Smooth muscle cell (in vitro differentiated cells): ENCODE measurements around the gene ARHGAP26. TPM values are rescaled to one million over a fixed set of nuclear protein-coding genes. Genes with fewer than 3 reads are reported as not detected.

Experiments used
- DNase-seq: peaks from one replicate; lab custom pipeline; 2025; ENCODE audit not compliant: unreplicated experiment; lab: John Stamatoyannopoulos, UW
- H2AFZ ChIP-seq: fragments of 200-600 bp; sonication (generic); 2 replicates; pipeline ENCODE4 v1.6.0; 2016; ENCODE audit warnings: antibody characterized with exemption, low read depth, mild to moderate bottlenecking
- H3F3A ChIP-seq: fragments of 200-600 bp; sonication (generic); 2 replicates; pipeline ENCODE4 v1.6.0; 2017; ENCODE audit warnings: antibody characterized with exemption, low read depth
- H3K27ac ChIP-seq: fragments of 200-600 bp; sonication (generic); 2 replicates; pipeline ENCODE4 v1.5.1; 2016; ENCODE audit warnings: low read depth, mild to moderate bottlenecking
- H3K27me3 ChIP-seq: fragments of 200-600 bp; sonication (generic); 2 replicates; pipeline ENCODE4 v1.6.1; 2016; ENCODE audit warnings: low read depth, mild to moderate bottlenecking
- H3K36me3 ChIP-seq: fragments of 200-600 bp; sonication (generic); 2 replicates; pipeline ENCODE4 v1.5.1; 2016; ENCODE audit warnings: low read depth
- H3K4me1 ChIP-seq: fragments of 200-600 bp; sonication (generic); 2 replicates; pipeline ENCODE4 v1.5.1; 2016; ENCODE audit warnings: low read depth
- H3K4me2 ChIP-seq: fragments of 200-600 bp; sonication (generic); 2 replicates; pipeline ENCODE4 v1.6.0; 2016; ENCODE audit warnings: mild to moderate bottlenecking
- H3K4me3 ChIP-seq: fragments of 200-600 bp; sonication (generic); 2 replicates; pipeline ENCODE4 v1.5.1; 2016; ENCODE audit warnings: mild to moderate bottlenecking
- H3K79me2 ChIP-seq: fragments of 200-600 bp; sonication (generic); 2 replicates; pipeline ENCODE4 v1.6.0; 2016; ENCODE audit warnings: low read depth, mild to moderate bottlenecking
- H3K9ac ChIP-seq: fragments of 200-600 bp; sonication (generic); 2 replicates; pipeline ENCODE4 v1.6.0; 2016; ENCODE audit warnings: low read depth
- H3K9me3 ChIP-seq: fragments of 200-600 bp; sonication (generic); replicated peaks from 2 replicates; pipeline ENCODE4 v1.5.1; 2016; ENCODE audit warnings: low read depth
- H4K20me1 ChIP-seq: fragments of 200-600 bp; sonication (generic); 2 replicates; pipeline ENCODE4 v1.6.0; 2016; ENCODE audit warnings: low read depth
- WGBS: methylation state at CpG from one replicate; pipeline ENCODE4 v1.1.7; 2016; ENCODE audit warnings: low lambda C conversion rate; 5-methylcytosine and 5-hydroxymethylcytosine counted together
- polyA plus RNA-seq: library from polyadenylated mRNA; unstranded; fragments of >200 nt; fragmentation: Nextera tagmentation; extraction: Ambion mirVana; gene quantifications from 2 replicates; pipeline ENCODE4 v1.2.1, GENCODE V29; 2016
- total RNA-seq: library from RNA; depleted of rRNA; stranded (reverse); fragments of >200 nt; gene quantifications from 2 replicates; pipeline ENCODE4 v1.2.3, GENCODE V29; 2014
- TF ChIP-seq, protein P1 (sequence below): fragments of 200-600 bp; sonication (generic); IDR thresholded peaks from 2 replicates; pipeline ENCODE4 v1.5.1; 2017; ENCODE audit warnings: borderline replicate concordance, mild to moderate bottlenecking, antibody characterized with exemption; ENCODE audit not compliant: insufficient read depth, poor library complexity, severe bottlenecking

The ARHGAP26 gene
- total and polyA plus RNA-seq, 2 experiments from 2014 or later: 2.2 to 5.1 TPM

DNA sequence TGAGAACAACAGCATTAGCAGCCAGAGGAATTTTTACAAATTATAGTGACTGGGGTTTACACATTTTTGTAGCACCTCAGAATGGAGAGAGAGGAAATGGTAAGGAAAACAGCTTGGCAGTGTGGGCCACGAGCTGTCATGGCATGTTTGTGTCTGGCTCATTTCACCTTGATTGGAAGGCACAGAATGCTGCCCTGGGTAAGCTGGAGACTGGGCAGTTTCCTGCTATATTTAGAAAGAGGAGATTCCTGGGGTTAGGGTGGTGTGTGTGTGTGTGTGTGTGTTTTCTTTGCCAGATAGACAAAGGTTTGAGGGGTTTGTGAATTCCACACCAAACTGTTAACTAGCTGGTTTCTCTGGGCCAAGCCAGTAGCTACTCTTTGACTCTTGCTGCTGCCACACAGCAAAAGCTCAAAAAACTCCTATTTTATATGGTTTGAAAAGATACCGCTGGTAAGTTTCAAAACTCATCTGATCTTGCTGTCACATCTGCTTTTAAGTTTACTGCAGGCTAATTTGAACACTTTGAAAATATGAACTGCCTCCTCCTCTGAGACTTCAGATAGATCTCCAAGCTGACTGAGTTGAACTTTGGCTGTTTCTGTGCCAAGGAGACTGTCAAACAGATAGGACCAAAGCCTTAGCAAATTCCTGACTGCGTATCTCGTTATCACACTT lies 9.1 kb downstream of the ARHGAP26 start:
- H3K27ac ChIP-seq: no peak overlapping the region
- peaks cover under 1% of the 10 kb centered on the region for H3K27me3 ChIP-seq
- H3F3A ChIP-seq: no peaks in the 10 kb centered on the region
- no peaks in the 10 kb centered on the region for H3K79me2 ChIP-seq
- DNase-seq: no peak
- H3K36me3 ChIP-seq: no peaks in the 10 kb centered on the region
- H3K4me3 ChIP-seq: no peak overlapping the region
- H3K9ac ChIP-seq: no peak overlapping the region
- no peak overlapping the region for H3K4me2 ChIP-seq
- peaks cover 16% of the 10 kb centered on the region for H3K4me1 ChIP-seq
- H4K20me1 ChIP-seq: no peaks in the 10 kb centered on the region
- TF ChIP-seq, protein P1, sequence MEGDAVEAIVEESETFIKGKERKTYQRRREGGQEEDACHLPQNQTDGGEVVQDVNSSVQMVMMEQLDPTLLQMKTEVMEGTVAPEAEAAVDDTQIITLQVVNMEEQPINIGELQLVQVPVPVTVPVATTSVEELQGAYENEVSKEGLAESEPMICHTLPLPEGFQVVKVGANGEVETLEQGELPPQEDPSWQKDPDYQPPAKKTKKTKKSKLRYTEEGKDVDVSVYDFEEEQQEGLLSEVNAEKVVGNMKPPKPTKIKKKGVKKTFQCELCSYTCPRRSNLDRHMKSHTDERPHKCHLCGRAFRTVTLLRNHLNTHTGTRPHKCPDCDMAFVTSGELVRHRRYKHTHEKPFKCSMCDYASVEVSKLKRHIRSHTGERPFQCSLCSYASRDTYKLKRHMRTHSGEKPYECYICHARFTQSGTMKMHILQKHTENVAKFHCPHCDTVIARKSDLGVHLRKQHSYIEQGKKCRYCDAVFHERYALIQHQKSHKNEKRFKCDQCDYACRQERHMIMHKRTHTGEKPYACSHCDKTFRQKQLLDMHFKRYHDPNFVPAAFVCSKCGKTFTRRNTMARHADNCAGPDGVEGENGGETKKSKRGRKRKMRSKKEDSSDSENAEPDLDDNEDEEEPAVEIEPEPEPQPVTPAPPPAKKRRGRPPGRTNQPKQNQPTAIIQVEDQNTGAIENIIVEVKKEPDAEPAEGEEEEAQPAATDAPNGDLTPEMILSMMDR: no peak
- no peak overlapping the region for H2AFZ ChIP-seq
- no peaks in the 10 kb centered on the region for H3K9me3 ChIP-seq
- 50% methylated on average over 4 of the region's 4 CpGs for WGBS

DNA sequence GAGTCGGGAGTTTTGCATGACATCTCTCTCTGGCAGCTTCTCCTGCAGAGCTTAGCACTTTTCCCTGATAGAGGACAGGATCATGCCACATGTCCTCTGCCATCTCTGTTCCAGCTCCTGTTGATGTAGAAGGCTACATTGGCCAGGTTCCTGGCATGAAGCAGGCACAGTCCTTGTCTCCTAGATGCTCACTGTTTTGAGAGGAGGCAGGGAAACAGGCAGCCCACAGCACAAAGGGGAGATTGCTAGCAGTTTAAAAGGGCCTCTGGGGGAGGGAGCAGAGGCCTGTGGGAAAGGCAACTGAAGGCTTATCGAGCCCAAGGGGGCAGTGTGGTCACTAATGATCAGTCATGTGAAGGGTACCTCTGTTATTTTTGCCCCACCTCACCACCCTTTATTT lies 10.7 kb downstream of the ARHGAP26 start:
- Histone ChIP-seq H3K79me2 (no peaks in the 10 kb centered on the region), H2AFZ (no peak overlapping the region), H3K4me2 (no peak overlapping the region), H3K4me1 (peaks cover 16% of the 10 kb centered on the region), H3K36me3 (no peaks in the 10 kb centered on the region), H3K27ac (no peak overlapping the region), H3K4me3 (no peak overlapping the region), H3F3A (no peaks in the 10 kb centered on the region), H3K9ac (no peak overlapping the region), H3K9me3 (no peaks in the 10 kb centered on the region), H3K27me3 (no peaks in the 10 kb centered on the region), H4K20me1 (no peaks in the 10 kb centered on the region)
- no peak for DNase-seq
- TF ChIP-seq, protein P1: no peak
- WGBS: 41% methylated on average over 2 of the region's 2 CpGs

DNA sequence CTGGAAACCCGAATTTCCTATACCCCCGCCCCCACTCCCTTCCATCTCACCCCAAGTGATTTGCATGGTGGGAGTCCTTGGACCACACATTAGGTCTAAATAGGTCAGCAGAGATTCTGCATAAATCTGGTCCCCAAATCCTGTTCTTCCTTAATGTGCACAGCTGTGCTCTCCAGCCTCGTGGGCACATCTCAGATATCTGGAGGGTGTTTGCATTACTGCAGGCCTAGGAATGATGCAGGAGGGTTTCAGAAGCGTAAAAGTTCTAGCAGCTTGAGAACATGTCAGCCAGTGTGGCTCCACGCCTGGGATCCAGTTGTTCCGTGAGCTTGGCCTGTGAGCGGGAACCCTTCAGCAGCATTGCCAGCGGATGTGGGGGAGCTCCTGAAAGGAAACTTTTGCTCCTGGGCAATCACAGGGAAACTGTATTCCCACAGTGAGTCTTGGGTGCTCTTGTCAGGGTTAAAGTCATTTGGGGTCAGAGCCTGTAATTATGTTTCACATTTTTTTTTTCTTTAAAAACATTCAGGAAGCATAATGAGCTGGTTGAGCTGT lies 12.9 kb downstream of the ARHGAP26 start:
- DNase-seq: no peak
- H3K36me3 ChIP-seq: no peaks in the 10 kb centered on the region
- H3K4me3 ChIP-seq: no peak overlapping the region
- TF ChIP-seq, protein P1: no peak
- H3K79me2 ChIP-seq: no peaks in the 10 kb centered on the region
- no peak overlapping the region for H3K9ac ChIP-seq
- H2AFZ ChIP-seq: no peak overlapping the region
- no peak overlapping the region for H3K27ac ChIP-seq
- 83% methylated on average over 8 of the region's 8 CpGs for WGBS
- H3K4me1 ChIP-seq: peaks cover 16% of the 10 kb centered on the region
- H3F3A ChIP-seq: no peaks in the 10 kb centered on the region
- no peak overlapping the region for H3K4me2 ChIP-seq
- H4K20me1 ChIP-seq: no peaks in the 10 kb centered on the region
- H3K27me3 ChIP-seq: no peaks in the 10 kb centered on the region
- no peaks in the 10 kb centered on the region for H3K9me3 ChIP-seq
